Activated CD4-positive, alpha-beta T cell treated with anti-CD3 and anti-CD28 coated beads for 1 hour (primary cell): Measurements from ENCODE around the gene SMIM21.

Experiments used
- DNase-seq: peaks from one replicate; pipeline ENCODE4 v3.0.0-alpha.2; 2020

The SMIM21 gene

DNA sequence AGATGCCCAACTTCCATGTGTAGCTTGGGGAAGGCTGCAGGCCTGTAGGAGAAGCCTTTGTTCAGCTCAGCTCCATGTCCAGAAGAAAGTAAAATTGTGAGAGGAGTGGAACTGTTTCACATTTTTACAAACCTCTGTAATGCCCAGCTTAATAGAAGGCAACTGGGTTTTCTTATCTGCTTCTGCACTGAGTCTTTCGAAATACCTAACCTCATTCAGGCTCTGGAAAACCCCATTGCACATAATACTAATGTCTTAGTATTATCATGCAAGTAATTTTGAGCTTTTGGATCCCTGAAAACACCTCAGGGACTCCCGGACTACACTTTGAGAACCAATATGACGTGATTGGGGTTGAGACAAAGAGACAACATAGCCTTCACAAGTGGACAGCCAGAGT is 5.8 kb downstream of the SMIM21 start:
- DNase-seq, result no peak

DNA sequence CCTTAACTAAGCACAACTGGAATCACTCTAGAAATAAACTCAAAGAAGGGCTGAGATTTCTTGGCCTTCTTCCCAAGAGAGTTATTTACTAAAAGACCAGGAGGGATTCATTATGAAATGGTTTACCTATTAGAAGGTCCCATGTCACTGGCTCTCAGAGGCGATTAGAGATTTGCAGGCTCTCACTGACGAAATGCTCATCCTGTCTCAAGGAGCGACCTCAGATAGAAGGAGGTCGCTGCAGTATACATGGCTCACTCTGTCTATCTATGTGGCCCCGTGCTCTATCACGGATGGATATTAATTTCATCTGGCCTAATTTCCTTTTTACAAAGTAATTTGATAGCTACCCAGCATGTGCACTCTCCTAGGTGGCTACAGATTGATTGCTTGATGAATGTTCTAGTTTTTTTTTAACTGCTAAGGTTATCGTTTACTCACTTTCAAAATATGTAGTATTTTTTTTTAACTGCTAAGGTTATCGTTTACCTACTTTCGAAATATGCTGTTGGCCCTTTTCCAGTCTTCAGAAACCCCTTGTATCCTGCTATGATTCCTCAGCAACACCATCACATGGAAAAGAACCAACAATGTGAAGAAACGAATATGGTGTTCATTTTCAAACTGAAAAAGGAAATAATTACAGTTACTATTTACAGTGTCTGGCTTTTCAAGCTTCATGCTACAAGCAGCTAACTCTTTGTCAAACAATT is 9.1 kb downstream of the SMIM21 start:
- no peak for DNase-seq

- DNase-seq, result no peak
These were observed 16.9 kb downstream of the SMIM21 start for GRCh38 chr18:75410611-75411010.

GRCh38 chr18:75409806-75410205 is 17.7 kb downstream of the SMIM21 start:
- DNase-seq, result no peak

DNA sequence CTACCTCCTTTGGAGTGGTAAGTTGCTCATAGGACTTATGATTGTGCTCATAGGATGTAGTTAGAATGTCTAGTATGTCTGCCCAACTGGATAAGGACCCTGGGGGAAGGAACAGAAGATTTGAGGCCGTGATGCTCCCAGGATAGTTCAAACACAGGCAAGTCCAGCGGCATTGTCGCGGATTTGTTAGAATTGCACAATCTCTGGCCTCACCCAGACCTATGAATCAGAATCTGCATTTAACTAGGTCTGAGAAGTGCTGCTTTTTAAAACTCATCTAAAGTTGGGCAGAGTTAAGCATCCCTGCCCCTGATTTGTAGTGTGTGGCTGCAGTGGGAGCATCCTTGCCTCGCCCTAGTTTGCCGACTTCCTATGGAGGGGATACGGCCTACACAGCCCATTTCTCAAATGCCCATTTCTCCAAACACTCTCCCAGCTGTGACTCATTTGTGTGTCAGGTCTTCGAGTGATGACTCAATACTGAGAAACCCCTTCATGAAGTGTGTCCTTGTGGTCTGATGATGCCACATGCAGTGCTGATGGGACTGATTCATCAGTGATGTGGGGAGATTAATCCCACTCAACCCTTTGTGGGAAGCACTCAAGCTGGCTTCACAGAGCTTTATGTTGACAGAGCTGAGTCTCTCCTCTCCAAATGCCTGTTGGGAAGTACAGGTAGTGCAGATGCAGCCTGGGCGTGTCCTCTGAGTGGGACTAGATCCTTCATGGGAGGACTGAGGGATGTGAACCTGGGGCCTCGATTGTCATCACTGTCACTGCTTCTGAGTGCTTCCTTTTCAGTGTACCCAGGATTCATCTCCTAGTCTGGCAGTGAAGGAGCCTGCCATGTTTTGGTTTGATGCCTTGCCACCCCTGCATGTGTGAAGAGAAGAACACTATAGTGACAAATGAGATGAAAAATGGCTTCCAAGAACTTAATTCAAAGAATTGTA is 18.7 kb downstream of the SMIM21 start:
- DNase-seq, result no peak

DNA sequence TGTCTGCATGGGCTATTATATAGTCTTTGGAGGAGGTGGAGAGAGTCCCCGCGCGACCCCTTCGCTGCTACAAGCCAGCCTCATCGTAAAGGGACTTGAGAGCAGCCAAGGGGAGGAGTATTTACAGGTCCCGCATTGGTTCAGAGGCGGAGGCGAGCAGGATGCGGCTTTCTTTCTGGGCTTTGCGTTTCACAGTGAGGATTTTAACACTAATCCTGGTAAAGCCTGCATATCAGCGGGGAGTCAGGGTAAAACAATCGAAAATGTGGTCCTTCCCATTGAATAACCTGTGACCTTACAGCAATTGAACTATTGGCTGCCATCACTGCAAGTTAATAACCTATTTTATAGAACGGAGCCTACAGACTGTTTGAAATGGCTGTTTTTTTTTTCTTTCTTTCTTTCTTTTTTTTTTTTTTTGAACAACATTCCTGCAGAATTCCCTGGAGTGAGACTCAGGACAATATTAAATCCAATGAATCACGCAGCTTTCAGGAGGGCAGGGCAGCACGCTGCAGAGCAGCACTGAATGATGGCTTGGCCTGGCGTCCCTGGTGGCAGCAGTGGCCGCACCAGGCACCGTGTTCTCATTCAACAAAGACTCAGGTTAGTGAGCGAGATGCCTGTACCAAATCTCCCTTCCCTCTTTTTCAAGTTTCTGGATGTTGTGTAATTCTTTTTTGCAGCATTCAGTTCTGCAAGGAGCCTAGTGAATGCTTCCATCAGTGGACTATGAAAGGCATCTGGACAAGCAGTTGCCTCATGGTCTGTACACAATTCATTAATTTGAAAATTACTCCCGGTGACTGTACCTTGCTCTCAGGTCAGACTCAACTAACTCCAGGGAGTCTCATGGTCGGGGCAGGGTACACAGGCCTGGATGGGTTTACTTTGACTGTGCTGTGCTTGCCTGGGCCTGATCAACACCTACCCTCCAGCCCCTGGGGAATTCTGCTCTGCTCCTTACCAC is 19.8 kb downstream of the SMIM21 start:
- no peak for DNase-seq

GRCh38 chr18:75406491-75407445 is 20.7 kb downstream of the SMIM21 start:
- no peak for DNase-seq

DNA sequence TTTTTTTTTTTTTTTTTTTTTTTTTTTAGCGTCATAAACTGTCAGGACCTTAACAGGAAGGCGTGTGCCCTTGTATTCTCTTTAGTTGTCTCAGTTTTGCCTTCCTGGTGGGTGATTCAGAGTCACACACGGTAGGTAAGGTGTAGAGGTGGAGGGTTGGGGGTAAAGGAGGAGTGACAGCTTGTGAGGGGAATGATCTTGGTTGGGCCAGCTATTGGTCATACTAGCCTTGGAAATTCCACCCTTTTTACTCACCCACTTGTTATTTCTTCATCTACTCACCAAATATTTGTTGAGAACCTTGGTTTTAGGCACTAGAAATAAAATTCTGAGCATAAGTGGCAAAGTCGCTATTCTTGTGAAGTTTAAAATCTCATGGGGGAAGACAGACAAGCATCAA is 22.2 kb downstream of the SMIM21 start:
- no peak for DNase-seq

DNA sequence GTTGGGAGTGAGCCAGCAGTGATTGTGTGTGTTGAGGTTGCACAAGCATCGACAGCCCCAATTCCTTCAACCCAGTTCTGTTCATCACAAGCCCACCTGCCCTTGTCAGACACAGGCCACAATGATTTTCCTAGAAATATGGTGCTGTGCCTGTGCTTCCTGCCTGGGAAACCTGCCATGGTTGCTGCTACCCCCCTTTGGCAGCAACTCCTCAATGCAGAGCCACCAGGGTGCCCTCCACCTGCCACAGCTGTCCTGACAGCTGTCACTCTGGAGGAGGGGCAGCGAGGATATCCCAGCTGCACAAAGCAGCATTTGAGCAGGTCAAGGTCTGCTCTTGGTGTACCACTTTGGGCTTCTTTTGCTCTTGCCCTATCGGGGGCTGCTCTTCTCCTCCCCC is 27.1 kb downstream of the SMIM21 start:
- no peak for DNase-seq

DNA sequence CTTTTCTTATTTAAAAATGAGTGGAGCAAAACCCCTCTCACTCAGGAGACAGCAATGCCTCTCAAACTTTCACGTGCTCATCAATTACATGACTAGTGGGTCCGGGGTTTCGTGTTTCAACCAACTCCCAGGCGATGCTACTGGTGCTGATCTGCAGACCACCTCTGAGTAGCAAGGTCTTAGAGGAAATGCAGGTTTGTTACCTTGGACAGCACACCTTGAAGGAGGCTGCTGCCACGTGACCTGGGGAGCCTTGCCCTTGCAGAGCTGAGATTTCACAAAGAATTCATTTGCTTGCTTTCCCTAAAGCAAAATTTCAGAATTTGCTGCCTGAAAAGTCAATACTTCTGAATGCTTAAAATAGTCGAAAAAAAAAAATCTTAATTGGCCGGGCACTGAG is 32.4 kb downstream of the SMIM21 start:
- no peak for DNase-seq

- no peak for DNase-seq
These were observed 33.8 kb downstream of the SMIM21 start for GRCh38 chr18:75393721-75394120.

DNA sequence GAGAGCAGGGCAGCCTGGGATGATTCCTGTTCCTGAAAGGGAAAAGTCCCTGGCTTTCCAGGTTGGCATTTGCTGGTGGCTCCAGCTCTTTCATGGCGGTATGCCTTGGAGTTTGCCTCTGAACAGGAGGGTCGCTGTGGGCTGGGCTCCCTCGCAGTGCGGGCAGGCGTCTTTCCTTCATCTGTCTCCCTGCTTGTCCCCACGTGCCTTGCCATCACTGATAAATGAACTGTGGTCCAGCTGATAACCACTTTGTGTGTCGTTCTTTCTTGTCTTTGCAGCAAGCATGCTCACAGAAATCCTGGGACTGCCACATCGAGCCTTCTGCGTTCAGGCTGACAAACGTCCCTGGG is 35.3 kb downstream of the SMIM21 start:
- DNase-seq, result no peak

- no peak for DNase-seq
These were observed 36.0 kb downstream of the SMIM21 start for GRCh38 chr18:75391279-75392225.

DNA sequence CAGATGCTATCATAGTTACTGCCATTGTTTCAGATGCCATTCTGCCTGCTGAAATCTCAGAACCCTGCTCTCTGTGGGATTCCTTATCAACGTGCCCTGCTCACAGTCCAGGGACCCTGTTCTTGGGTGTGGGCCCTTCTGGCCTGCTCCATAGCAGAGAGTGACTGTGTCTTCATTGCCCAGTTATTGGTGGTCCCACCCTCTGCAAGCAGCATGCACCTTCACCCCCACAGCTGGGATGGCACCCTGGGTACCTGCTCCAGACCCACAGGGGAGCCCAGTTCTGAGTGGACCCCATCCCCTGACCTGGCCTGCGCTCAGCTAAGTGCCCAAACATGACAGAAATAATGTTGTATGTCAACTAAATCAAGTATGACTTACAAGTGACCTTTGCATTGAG is 36.6 kb downstream of the SMIM21 start:
- DNase-seq, result no peak

- DNase-seq, result no peak
These were observed 43.4 kb downstream of the SMIM21 start for GRCh38 chr18:75384144-75384543.

DNA sequence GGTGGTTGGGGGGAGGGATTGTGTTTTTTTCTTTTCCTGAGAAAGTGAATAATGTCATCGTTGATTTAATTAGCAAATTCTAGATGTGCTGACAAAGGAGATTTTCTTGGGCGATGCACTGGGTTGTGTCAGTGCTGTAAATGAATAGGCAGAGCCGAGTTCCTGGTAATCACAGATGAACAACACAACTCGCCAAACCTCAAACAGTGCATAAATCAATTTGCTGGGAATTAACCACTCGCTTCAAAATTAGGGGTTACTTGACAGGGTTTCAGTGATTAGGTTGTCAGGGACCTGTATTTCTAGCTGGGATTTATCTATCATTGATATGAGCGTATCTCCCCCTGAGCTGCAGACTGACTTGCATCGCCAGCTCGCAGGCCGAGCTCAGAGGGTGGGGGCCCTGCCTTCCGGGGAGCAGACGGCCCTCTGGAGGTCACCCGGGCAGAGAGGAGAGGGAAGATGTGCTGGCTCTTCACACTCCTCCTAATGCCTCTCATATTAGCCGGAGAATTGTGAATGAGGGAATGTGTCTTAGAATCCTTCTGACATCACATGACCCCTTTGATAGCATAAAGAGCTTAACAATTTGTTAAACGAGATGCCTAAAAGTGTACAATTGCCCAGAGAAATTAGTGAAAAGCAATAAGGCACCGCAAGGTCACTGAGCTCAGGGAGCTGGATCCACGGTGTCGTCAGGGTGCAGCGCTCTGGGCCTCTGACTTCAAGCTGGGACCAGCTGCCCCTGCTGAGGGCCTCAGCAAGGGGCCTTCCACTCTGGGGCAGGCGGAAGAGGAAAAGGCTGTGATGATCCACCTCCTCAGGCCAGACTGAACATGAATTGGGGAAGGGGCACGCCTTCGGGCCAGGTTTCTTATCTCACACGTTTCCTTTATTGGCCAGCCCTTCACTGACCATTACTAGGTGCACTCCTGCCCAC is 48.9 kb downstream of the SMIM21 start:
- no peak for DNase-seq

DNA sequence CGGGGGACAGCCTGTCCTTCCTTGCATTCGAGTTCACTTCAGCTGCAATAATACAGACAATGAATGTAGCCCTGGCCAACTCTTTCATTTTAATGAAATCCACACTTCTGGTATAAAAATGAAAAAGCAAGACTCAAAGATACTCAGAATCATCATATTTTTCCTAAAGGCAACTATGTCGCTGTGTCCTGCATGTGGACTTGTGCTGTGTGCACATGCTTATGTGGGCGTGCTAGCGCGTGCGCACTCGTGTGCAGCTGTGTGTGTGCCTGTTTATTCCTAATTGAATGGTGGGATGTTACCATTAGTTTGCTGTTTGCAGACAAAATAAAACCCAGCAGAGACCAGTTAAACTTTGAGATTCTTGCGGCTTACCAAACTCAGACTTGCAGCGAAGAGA is 49.6 kb downstream of the SMIM21 start:
- no peak for DNase-seq

GRCh38 chr18:75377258-75377657 is 50.2 kb downstream of the SMIM21 start:
- no peak for DNase-seq

- DNase-seq, result no peak
These were observed 51.5 kb downstream of the SMIM21 start for GRCh38 chr18:75376004-75376403.

GRCh38 chr18:75375341-75375740 is 52.2 kb downstream of the SMIM21 start:
- DNase-seq, result no peak
